ENCODE results near the gene SPATS2. TPM values are rescaled to one million over a fixed set of nuclear protein-coding genes. Genes with fewer than 3 reads are reported as not detected.

The SPATS2 gene
- total and polyA plus RNA-seq, 7 donors: 4.4 to 10.6 (median 9.1) TPM

GRCh38 chr12:49559011-49559675 lies 191.9 kb downstream of the SPATS2 start:
- intact Hi-C loops (cut with DNase I): no loop called here
- ATAC-seq (no peak), DNase-seq (peak in 1 of 2 donors; percentile 23)
- 92 to 95% (median 93%) methylated on average over 17 of the region's 17 CpGs for WGBS, 3 donors
- H3K9me3 ChIP-seq: no peaks in the 10 kb centered on the region
- peaks cover 2% of the 10 kb centered on the region for H3K4me1 ChIP-seq
- H3K27me3 ChIP-seq (ENCODE audit: insufficient read depth in 3 of 3, low read length in 2 of 3): no peaks in the 10 kb centered on the region
- H3K4me3 ChIP-seq: no peak overlapping the region
- H3K27ac ChIP-seq: no peak overlapping the region
- no peak for TF ChIP-seq CTCF (IDR thresholded peaks at IDR 0.05)
- peaks cover 7 to 88% of the 10 kb centered on the region in 2 donors for H3K36me3 ChIP-seq (ENCODE audit: insufficient read depth in 1 of 2, low read depth in 1 of 2)

- H3K27me3 ChIP-seq (ENCODE audit: insufficient read depth in 3 of 3, low read length in 2 of 3): no peaks in the 10 kb centered on the region
- 85 to 92% (median 88%) methylated on average over 7 of the region's 7 CpGs for whole genome bisulfite sequencing, 3 donors
- intact Hi-C loops (cut with DNase I): no loop called here
These were observed 193.4 kb downstream of the SPATS2 start for GRCh38 chr12:49560695-49561094.

GRCh38 chr12:49562233-49562632 lies 195.0 kb downstream of the SPATS2 start:
- Histone ChIP-seq H3K9me3 (no peaks in the 10 kb centered on the region), H3K36me3 (ENCODE audit: insufficient read depth in 1 of 2, low read depth in 1 of 2) (peaks cover 11 to 74% of the 10 kb centered on the region in 2 donors), H3K4me3 (no peak overlapping the region), H3K4me1 (peaks cover 27% of the 10 kb centered on the region), H3K27ac (no peak overlapping the region), H3K27me3 (ENCODE audit: insufficient read depth in 3 of 3, low read length in 2 of 3) (no peaks in the 10 kb centered on the region)
- ATAC-seq (no peak), DNase-seq (peak in 1 of 2 donors; percentile 11)
- intact Hi-C loops (cut with DNase I): no loop called here
- 73 to 77% (median 77%) methylated on average over 6 of the region's 6 CpGs for WGBS, 3 donors
- TF ChIP-seq CTCF (IDR thresholded peaks at IDR 0.05): no peak

More at GRCh38 chr12:49560695-49561094, 193.4 kb downstream of the SPATS2 start:
- peaks cover 13% of the 10 kb centered on the region for H3K4me1 ChIP-seq
- TF ChIP-seq CTCF (IDR thresholded peaks at IDR 0.05): no peak
- no peak overlapping the region for H3K27ac ChIP-seq
- DNase-seq: peak in 1 of 2 donors; percentile 27
- H3K9me3 ChIP-seq: no peaks in the 10 kb centered on the region
- no peak for ATAC-seq
- peaks cover 11 to 89% of the 10 kb centered on the region in 2 donors for H3K36me3 ChIP-seq (ENCODE audit: insufficient read depth in 1 of 2, low read depth in 1 of 2)
- no peak overlapping the region for H3K4me3 ChIP-seq

- intact Hi-C loops (cut with DNase I): no loop called here
- peak in 1 of 2 donors; percentile 46 for DNase-seq
- no peak for ATAC-seq
These were observed 195.6 kb downstream of the SPATS2 start for GRCh38 chr12:49562831-49563230.

More at GRCh38 chr12:49562831-49563230, 195.6 kb downstream of the SPATS2 start:
- Histone ChIP-seq H3K27me3 (ENCODE audit: insufficient read depth in 3 of 3, low read length in 2 of 3) (no peaks in the 10 kb centered on the region), H3K9me3 (no peaks in the 10 kb centered on the region), H3K4me1 (peaks cover 27% of the 10 kb centered on the region), H3K36me3 (ENCODE audit: insufficient read depth in 1 of 2, low read depth in 1 of 2) (peaks cover 11 to 68% of the 10 kb centered on the region in 2 donors), H3K27ac (no peak overlapping the region), H3K4me3 (no peak overlapping the region)
- TF ChIP-seq CTCF (IDR thresholded peaks at IDR 0.05): no peak
- 89 to 95% (median 94%) methylated on average over 6 of the region's 6 CpGs for WGBS, 3 donors
